ENCODE measurements around the gene KCTD1.

KCTD1 gene

GRCh38 chr18:26417190-26417589, 131.2 kb downstream of the KCTD1 start:
- no peak overlapping the region for H3K9ac ChIP-seq (ENCODE audit: low read depth, low read length)
- no peak for TF ChIP-seq CTCF (IDR thresholded peaks at IDR 0.05; ENCODE audit: borderline replicate concordance, extremely low read depth, low read length, poor library complexity, severe bottlenecking)
- TF ChIP-seq EZH2 (IDR thresholded peaks at IDR 0.05; ENCODE audit: borderline replicate concordance, low read depth, low read length, severe bottlenecking) = no peak
- H3K4me1 ChIP-seq (ENCODE audit: insufficient read depth, low read length) = no peaks in the 10 kb centered on the region
- no peaks in the 10 kb centered on the region for H3K36me3 ChIP-seq (ENCODE audit: insufficient read depth, low read length)
- no peaks in the 10 kb centered on the region for H3K27me3 ChIP-seq (ENCODE audit: insufficient read depth, low read length, poor library complexity)
- no peak overlapping the region for H3K4me3 ChIP-seq (ENCODE audit: low read depth in 1 of 2, low read length in 2 of 2)
- no peaks in the 10 kb centered on the region for H4K20me1 ChIP-seq (ENCODE audit: insufficient read depth, low read length)
- DNase-seq = no peak
- no peaks in the 10 kb centered on the region for H3K79me2 ChIP-seq (ENCODE audit: insufficient read depth, low read length)
- no peak overlapping the region for H2AFZ ChIP-seq (ENCODE audit: low read depth, low read length)
- no peaks in the 10 kb centered on the region for H3K9me3 ChIP-seq (ENCODE audit: insufficient read depth, low read length, severe bottlenecking)
- no peak overlapping the region for H3K4me2 ChIP-seq (ENCODE audit: insufficient read depth, low read length)
- no peak for ATAC-seq (ENCODE audit: insufficient read depth, low read depth)
- no peak overlapping the region for H3K27ac ChIP-seq (ENCODE audit: low read length)

- H3K4me2 ChIP-seq (ENCODE audit: insufficient read depth, low read length) = no peak overlapping the region
- H3K4me3 ChIP-seq (ENCODE audit: low read depth in 1 of 2, low read length in 2 of 2) = no peak overlapping the region
- no peak for TF ChIP-seq EZH2 (IDR thresholded peaks at IDR 0.05; ENCODE audit: borderline replicate concordance, low read depth, low read length, severe bottlenecking)
- TF ChIP-seq CTCF (IDR thresholded peaks at IDR 0.05; ENCODE audit: borderline replicate concordance, extremely low read depth, low read length, poor library complexity, severe bottlenecking) = no peak
- ATAC-seq (ENCODE audit: insufficient read depth, low read depth) (no peak), DNase-seq (no peak)
- H3K9me3 ChIP-seq (ENCODE audit: insufficient read depth, low read length, severe bottlenecking) = no peaks in the 10 kb centered on the region
- no peaks in the 10 kb centered on the region for H4K20me1 ChIP-seq (ENCODE audit: insufficient read depth, low read length)
- H3K36me3 ChIP-seq (ENCODE audit: insufficient read depth, low read length) = no peaks in the 10 kb centered on the region
- H3K79me2 ChIP-seq (ENCODE audit: insufficient read depth, low read length) = no peaks in the 10 kb centered on the region
- no peak overlapping the region for H3K27ac ChIP-seq (ENCODE audit: low read length)
- H3K9ac ChIP-seq (ENCODE audit: low read depth, low read length) = no peak overlapping the region
- no peaks in the 10 kb centered on the region for H3K27me3 ChIP-seq (ENCODE audit: insufficient read depth, low read length, poor library complexity)
- H3K4me1 ChIP-seq (ENCODE audit: insufficient read depth, low read length) = no peaks in the 10 kb centered on the region
- no peak overlapping the region for H2AFZ ChIP-seq (ENCODE audit: low read depth, low read length)
These were observed 131.7 kb downstream of the KCTD1 start for GRCh38 chr18:26416652-26417150.

DNA sequence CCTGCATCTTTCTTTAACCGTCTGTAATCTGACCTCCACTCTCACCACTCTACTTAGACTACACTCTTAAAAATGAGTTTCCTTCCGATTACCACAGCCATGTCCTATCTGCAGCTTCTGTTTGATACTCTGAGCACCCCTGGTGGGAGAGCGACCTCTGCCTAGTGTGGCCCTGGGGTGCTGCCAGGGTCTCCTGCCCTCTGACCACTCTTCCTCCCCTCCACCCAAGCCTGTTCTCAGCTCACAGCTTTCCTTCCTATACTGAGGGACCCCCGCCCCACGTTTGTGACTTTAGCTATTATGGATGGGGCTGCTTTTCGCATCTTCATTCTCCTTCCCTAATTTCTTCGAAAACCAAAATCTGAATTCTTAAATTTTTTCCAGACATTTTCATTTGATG, 132.7 kb downstream of the KCTD1 start:
- no peak overlapping the region for H3K9ac ChIP-seq (ENCODE audit: low read depth, low read length)
- no peak overlapping the region for H3K27ac ChIP-seq (ENCODE audit: low read length)

More for the DNA sequence above, 132.7 kb downstream of the KCTD1 start:
- Histone ChIP-seq H3K79me2 (ENCODE audit: insufficient read depth, low read length) (no peaks in the 10 kb centered on the region), H3K4me2 (ENCODE audit: insufficient read depth, low read length) (no peak overlapping the region), H3K27me3 (ENCODE audit: insufficient read depth, low read length, poor library complexity) (no peaks in the 10 kb centered on the region), H3K9me3 (ENCODE audit: insufficient read depth, low read length, severe bottlenecking) (no peaks in the 10 kb centered on the region), H3K4me1 (ENCODE audit: insufficient read depth, low read length) (no peaks in the 10 kb centered on the region), H2AFZ (ENCODE audit: low read depth, low read length) (no peak overlapping the region), H3K4me3 (ENCODE audit: low read depth in 1 of 2, low read length in 2 of 2) (no peak overlapping the region), H3K36me3 (ENCODE audit: insufficient read depth, low read length) (no peaks in the 10 kb centered on the region), H4K20me1 (ENCODE audit: insufficient read depth, low read length) (no peaks in the 10 kb centered on the region)
- no peak for DNase-seq
- TF ChIP-seq CTCF (IDR thresholded peaks at IDR 0.05; ENCODE audit: borderline replicate concordance, extremely low read depth, low read length, poor library complexity, severe bottlenecking) (no peak), EZH2 (IDR thresholded peaks at IDR 0.05; ENCODE audit: borderline replicate concordance, low read depth, low read length, severe bottlenecking) (no peak)
- ATAC-seq (ENCODE audit: insufficient read depth, low read depth) = no peak

Measured in DND-41 (cell line).